Fibroblast of lung (primary cell): ENCODE data around the gene ANKS1B. TPM values are rescaled to one million over a fixed set of nuclear protein-coding genes. Genes with fewer than 3 reads are reported as not detected.

Experiments used
- DNase-seq, 2 donors: peaks; one replicate each; pipeline versions ENCODE4 v3.0.0 to v3.0.0-alpha.2; 2010; ENCODE audit warnings: low read depth in 2 of 2
- H2AFZ ChIP-seq: 2 replicates; pipeline ENCODE4 v1.5.1; 2012; ENCODE audit warnings: low read length, control low read depth, inconsistent platforms
- H3K27ac ChIP-seq: 2 replicates; pipeline ENCODE4 v1.5.1; 2011; ENCODE audit warnings: low read length, control low read depth; ENCODE audit not compliant: insufficient read depth
- H3K27me3 ChIP-seq: 2 replicates; pipeline ENCODE4 v1.5.1; 2011; ENCODE audit warnings: mild to moderate bottlenecking, low read length; ENCODE audit not compliant: control insufficient read depth, insufficient read depth
- H3K36me3 ChIP-seq: 2 replicates; pipeline ENCODE4 v1.5.1; 2011; ENCODE audit warnings: low read length; ENCODE audit not compliant: control insufficient read depth, insufficient read depth
- H3K4me1 ChIP-seq: 2 replicates; pipeline ENCODE4 v1.5.1; 2011; ENCODE audit warnings: low read length; ENCODE audit not compliant: control insufficient read depth, insufficient read depth; ENCODE audit errors: extremely low read depth
- H3K4me2 ChIP-seq: 2 replicates; pipeline ENCODE4 v1.5.1; 2011; ENCODE audit warnings: low read length, control low read depth; ENCODE audit not compliant: insufficient read depth; ENCODE audit errors: extremely low read depth
- H3K4me3 ChIP-seq, 4 experiments: fragments of 200-600 bp in 1 of 4; sonication (generic) in 1 of 4; replicated peaks in 1 of 4; 2 replicates each; pipeline ENCODE4 v1.5.1; 2011 to 2016; ENCODE audit warnings: low read length in 4 of 4, low read depth in 3 of 4, mild to moderate bottlenecking in 3 of 4, control low read depth in 2 of 4, inconsistent platforms in 1 of 4, mixed read lengths in 1 of 4; ENCODE audit not compliant: insufficient read depth in 1 of 4; ENCODE audit errors: control extremely low read depth in 1 of 4
- H3K79me2 ChIP-seq: 2 replicates; pipeline ENCODE4 v1.5.1; 2012; ENCODE audit warnings: mild to moderate bottlenecking, low read length, inconsistent platforms; ENCODE audit not compliant: control insufficient read depth, insufficient read depth
- H3K9ac ChIP-seq: 2 replicates; pipeline ENCODE4 v1.5.1; 2011; ENCODE audit warnings: mild to moderate bottlenecking, low read length, control low read depth; ENCODE audit not compliant: insufficient read depth
- H3K9me3 ChIP-seq: 2 replicates; pipeline ENCODE4 v1.5.1; 2012; ENCODE audit warnings: low read depth, low read length; ENCODE audit not compliant: control insufficient read depth, insufficient read depth
- H4K20me1 ChIP-seq: 2 replicates; pipeline ENCODE4 v1.5.1; 2011; ENCODE audit warnings: low read length; ENCODE audit not compliant: control insufficient read depth, insufficient read depth; ENCODE audit errors: extremely low read depth
- EZH2 ChIP-seq: IDR thresholded peaks from 2 replicates; pipeline ENCODE4 v1.5.1; 2012; ENCODE audit warnings: low read length, control low read depth, mild to moderate bottlenecking; ENCODE audit errors: missing control alignments
- polyA plus RNA-seq, 2 donors: library from polyadenylated mRNA; depleted of rRNA in 1 of 2; stranded (reverse) in 1 of 2; unstranded in 1 of 2; fragments of >200 nt; gene quantifications; 2 replicates each; pipeline ENCODE4 v1.2.1, GENCODE V29; 2011 to 2012; ENCODE audit warnings: missing spikeins in 1 of 2
- total RNA-seq: library from RNA; depleted of rRNA; stranded (reverse); fragments of >200 nt; gene quantifications from 2 replicates; pipeline ENCODE4 v1.2.1, GENCODE V29; 2014
- TF ChIP-seq, protein P1 (sequence below), 2 donors: IDR thresholded peaks in 1 of 2; conservative IDR thresholded peaks in 1 of 2; 1 replicate in 1 of 2; 2 replicates in 1 of 2; pipeline ENCODE4 v1.5.1; 2011 to 2012; ENCODE audit warnings: low read length in 2 of 2, control low read depth in 1 of 2, inconsistent platforms in 1 of 2, low read depth in 1 of 2, mild to moderate bottlenecking in 1 of 2

ANKS1B gene
- total and polyA plus RNA-seq, 2 donors (not counting 1 experiment from before 2014, with no cell fraction given): 0.11 to 0.83 TPM

- Histone ChIP-seq H3K9ac (no peak overlapping the region), H3K4me1 (no peaks in the 10 kb centered on the region), H3K4me2 (no peak overlapping the region), H2AFZ (no peak overlapping the region), H4K20me1 (no peaks in the 10 kb centered on the region), H3K4me3 (no peak overlapping the region), H3K9me3 (no peaks in the 10 kb centered on the region), H3K27me3 (no peaks in the 10 kb centered on the region), H3K36me3 (no peaks in the 10 kb centered on the region), H3K27ac (no peak overlapping the region), H3K79me2 (no peaks in the 10 kb centered on the region)
- TF ChIP-seq EZH2: no peak
- TF ChIP-seq, protein P1, sequence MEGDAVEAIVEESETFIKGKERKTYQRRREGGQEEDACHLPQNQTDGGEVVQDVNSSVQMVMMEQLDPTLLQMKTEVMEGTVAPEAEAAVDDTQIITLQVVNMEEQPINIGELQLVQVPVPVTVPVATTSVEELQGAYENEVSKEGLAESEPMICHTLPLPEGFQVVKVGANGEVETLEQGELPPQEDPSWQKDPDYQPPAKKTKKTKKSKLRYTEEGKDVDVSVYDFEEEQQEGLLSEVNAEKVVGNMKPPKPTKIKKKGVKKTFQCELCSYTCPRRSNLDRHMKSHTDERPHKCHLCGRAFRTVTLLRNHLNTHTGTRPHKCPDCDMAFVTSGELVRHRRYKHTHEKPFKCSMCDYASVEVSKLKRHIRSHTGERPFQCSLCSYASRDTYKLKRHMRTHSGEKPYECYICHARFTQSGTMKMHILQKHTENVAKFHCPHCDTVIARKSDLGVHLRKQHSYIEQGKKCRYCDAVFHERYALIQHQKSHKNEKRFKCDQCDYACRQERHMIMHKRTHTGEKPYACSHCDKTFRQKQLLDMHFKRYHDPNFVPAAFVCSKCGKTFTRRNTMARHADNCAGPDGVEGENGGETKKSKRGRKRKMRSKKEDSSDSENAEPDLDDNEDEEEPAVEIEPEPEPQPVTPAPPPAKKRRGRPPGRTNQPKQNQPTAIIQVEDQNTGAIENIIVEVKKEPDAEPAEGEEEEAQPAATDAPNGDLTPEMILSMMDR (conservative IDR thresholded peaks at IDR 0.05 in 1 of 2, IDR thresholded peaks at IDR 0.05 in 1 of 2; ENCODE audit: low read depth in 1 of 2, low read length in 2 of 2): no peak
- DNase-seq: no peak
These were observed 697.6 kb downstream of the ANKS1B start for GRCh38 chr12:99287136-99287535.

- TF ChIP-seq EZH2: no peak
- TF ChIP-seq, protein P1 (conservative IDR thresholded peaks at IDR 0.05 in 1 of 2, IDR thresholded peaks at IDR 0.05 in 1 of 2; ENCODE audit: low read depth in 1 of 2, low read length in 2 of 2): no peak
- Histone ChIP-seq H3K27ac (no peak overlapping the region), H3K79me2 (no peaks in the 10 kb centered on the region), H3K4me1 (no peaks in the 10 kb centered on the region), H3K4me3 (no peak overlapping the region), H3K9me3 (no peaks in the 10 kb centered on the region), H4K20me1 (no peaks in the 10 kb centered on the region), H3K36me3 (no peaks in the 10 kb centered on the region), H3K27me3 (no peaks in the 10 kb centered on the region), H2AFZ (no peak overlapping the region), H3K4me2 (no peak overlapping the region), H3K9ac (no peak overlapping the region)
- DNase-seq: no peak
These were observed 700.6 kb downstream of the ANKS1B start for GRCh38 chr12:99284161-99284560.

DNA sequence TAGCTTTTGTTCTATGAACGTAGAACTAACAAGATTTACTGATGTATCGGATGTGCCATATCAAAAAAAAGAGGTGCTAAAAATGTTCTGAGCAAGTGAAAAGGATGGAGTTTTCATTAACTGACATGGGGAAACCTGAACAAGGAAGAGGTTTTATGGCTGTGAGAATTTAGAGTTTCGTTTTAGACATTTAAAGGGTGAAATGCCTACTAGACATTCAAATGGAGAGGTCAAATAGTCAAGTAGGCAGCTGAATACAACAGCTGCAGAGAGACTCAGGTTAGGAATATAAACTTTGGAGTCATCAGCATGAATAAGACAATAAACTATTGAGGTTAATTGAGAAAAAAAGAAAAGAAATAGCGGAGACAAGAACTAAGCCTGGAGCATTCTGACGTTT, 702.1 kb downstream of the ANKS1B start:
- H3K9me3 ChIP-seq: no peaks in the 10 kb centered on the region
- no peak overlapping the region for H2AFZ ChIP-seq
- no peak overlapping the region for H3K4me2 ChIP-seq
- H3K4me3 ChIP-seq: no peak overlapping the region
- H3K9ac ChIP-seq: no peak overlapping the region
- H3K27me3 ChIP-seq: no peaks in the 10 kb centered on the region
- no peaks in the 10 kb centered on the region for H3K36me3 ChIP-seq
- no peaks in the 10 kb centered on the region for H3K79me2 ChIP-seq
- TF ChIP-seq, protein P1 (conservative IDR thresholded peaks at IDR 0.05 in 1 of 2, IDR thresholded peaks at IDR 0.05 in 1 of 2; ENCODE audit: low read depth in 1 of 2, low read length in 2 of 2): no peak
- no peak for TF ChIP-seq EZH2
- H3K4me1 ChIP-seq: no peaks in the 10 kb centered on the region
- no peak overlapping the region for H3K27ac ChIP-seq
- no peak for DNase-seq
- H4K20me1 ChIP-seq: no peaks in the 10 kb centered on the region
